ENCODE results near the gene IFNA6.

Gene IFNA6

DNA sequence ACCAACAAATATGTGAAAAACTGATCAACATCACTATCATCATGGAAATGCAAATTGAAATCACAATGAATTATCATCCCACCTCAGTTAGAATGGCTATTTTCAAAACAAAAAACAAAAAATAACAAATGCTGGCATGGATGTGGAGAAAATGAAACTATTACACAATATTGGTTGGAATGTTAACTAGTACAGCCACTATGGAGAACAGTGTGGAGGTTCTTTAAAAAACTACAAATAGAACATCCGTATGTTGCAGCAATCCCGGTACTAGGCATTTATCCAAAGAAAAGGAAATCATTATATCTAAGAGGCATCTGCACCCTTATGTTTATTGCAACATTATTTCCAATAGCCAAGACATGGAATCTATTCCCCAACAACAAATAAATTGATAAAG is 36.5 kb downstream of the IFNA6 start:
- Histone ChIP-seq H3K9ac (ENCODE audit: low read depth, low read length, poor library complexity, severe bottlenecking) (no peak overlapping the region), H3K9me3 (ENCODE audit: insufficient read depth, low read depth, low read length) (no peaks in the 10 kb centered on the region), H3K4me3 (ENCODE audit: low read length, poor library complexity, severe bottlenecking) (no peak overlapping the region), H3K4me1 (ENCODE audit: insufficient read depth, low read length, poor library complexity, severe bottlenecking) (no peaks in the 10 kb centered on the region), H3K4me2 (ENCODE audit: low read depth, low read length, poor library complexity, severe bottlenecking) (no peak overlapping the region), H3K27me3 (ENCODE audit: insufficient read depth, low read length, poor library complexity, severe bottlenecking) (no peaks in the 10 kb centered on the region), H3K36me3 (ENCODE audit: insufficient read depth, low read length) (no peaks in the 10 kb centered on the region), H3F3A (ENCODE audit: low read depth) (no peaks in the 10 kb centered on the region), H3K79me2 (ENCODE audit: insufficient read depth, low read length) (no peaks in the 10 kb centered on the region), H2AFZ (ENCODE audit: low read length) (no peak overlapping the region), H4K20me1 (ENCODE audit: insufficient read depth, low read length, poor library complexity, severe bottlenecking) (no peaks in the 10 kb centered on the region), H3K9me2 (replicated peaks; ENCODE audit: low read depth, low read length) (no peaks in the 10 kb centered on the region)
- TF ChIP-seq, protein P1, sequence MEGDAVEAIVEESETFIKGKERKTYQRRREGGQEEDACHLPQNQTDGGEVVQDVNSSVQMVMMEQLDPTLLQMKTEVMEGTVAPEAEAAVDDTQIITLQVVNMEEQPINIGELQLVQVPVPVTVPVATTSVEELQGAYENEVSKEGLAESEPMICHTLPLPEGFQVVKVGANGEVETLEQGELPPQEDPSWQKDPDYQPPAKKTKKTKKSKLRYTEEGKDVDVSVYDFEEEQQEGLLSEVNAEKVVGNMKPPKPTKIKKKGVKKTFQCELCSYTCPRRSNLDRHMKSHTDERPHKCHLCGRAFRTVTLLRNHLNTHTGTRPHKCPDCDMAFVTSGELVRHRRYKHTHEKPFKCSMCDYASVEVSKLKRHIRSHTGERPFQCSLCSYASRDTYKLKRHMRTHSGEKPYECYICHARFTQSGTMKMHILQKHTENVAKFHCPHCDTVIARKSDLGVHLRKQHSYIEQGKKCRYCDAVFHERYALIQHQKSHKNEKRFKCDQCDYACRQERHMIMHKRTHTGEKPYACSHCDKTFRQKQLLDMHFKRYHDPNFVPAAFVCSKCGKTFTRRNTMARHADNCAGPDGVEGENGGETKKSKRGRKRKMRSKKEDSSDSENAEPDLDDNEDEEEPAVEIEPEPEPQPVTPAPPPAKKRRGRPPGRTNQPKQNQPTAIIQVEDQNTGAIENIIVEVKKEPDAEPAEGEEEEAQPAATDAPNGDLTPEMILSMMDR (conservative IDR thresholded peaks at IDR 0.05; ENCODE audit: low read length): no peak
- no peak for TF ChIP-seq EZH2phosphoT487 (IDR thresholded peaks at IDR 0.05; ENCODE audit: borderline replicate concordance)

DNA sequence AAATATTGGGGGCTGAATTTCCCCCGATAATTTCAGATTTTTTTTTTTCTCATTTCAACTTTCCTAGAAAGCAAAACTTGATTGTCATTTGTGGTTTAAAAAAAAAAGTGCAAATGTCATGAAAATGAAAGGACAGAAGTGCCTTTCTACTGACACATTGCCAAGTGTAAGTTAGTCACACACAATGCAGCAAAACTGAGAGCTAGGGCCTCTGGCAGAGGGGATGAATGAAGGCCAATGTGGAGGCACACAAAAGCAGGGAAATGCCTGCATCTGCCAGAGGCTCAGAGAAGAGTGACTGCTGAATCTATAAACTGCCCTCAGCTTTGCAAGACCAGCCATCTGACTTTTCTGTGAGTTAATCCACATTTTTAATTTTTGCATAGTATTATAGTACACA is 38.8 kb downstream of the IFNA6 start:
- H3F3A ChIP-seq (ENCODE audit: low read depth): no peaks in the 10 kb centered on the region
- H3K79me2 ChIP-seq (ENCODE audit: insufficient read depth, low read length): no peaks in the 10 kb centered on the region
- no peaks in the 10 kb centered on the region for H3K9me3 ChIP-seq (ENCODE audit: insufficient read depth, low read depth, low read length)
- H3K9ac ChIP-seq (ENCODE audit: low read depth, low read length, poor library complexity, severe bottlenecking): no peak overlapping the region
- no peak overlapping the region for H2AFZ ChIP-seq (ENCODE audit: low read length)
- H3K27me3 ChIP-seq (ENCODE audit: insufficient read depth, low read length, poor library complexity, severe bottlenecking): no peaks in the 10 kb centered on the region
- no peaks in the 10 kb centered on the region for H3K9me2 ChIP-seq (replicated peaks; ENCODE audit: low read depth, low read length)
- H3K4me1 ChIP-seq (ENCODE audit: insufficient read depth, low read length, poor library complexity, severe bottlenecking): no peaks in the 10 kb centered on the region
- no peak overlapping the region for H3K4me2 ChIP-seq (ENCODE audit: low read depth, low read length, poor library complexity, severe bottlenecking)
- no peaks in the 10 kb centered on the region for H3K36me3 ChIP-seq (ENCODE audit: insufficient read depth, low read length)
- H3K4me3 ChIP-seq (ENCODE audit: low read length, poor library complexity, severe bottlenecking): no peak overlapping the region
- H4K20me1 ChIP-seq (ENCODE audit: insufficient read depth, low read length, poor library complexity, severe bottlenecking): no peaks in the 10 kb centered on the region
- TF ChIP-seq, protein P1 (conservative IDR thresholded peaks at IDR 0.05; ENCODE audit: low read length): no peak
- no peak for TF ChIP-seq EZH2phosphoT487 (IDR thresholded peaks at IDR 0.05; ENCODE audit: borderline replicate concordance)

GRCh38 chr9:21305213-21305612 is 45.5 kb downstream of the IFNA6 start, which contains the start of gene IFNA5:
IFNA5 (minus strand) TSS chr9:21305313; CDS start chr9:21305256, 57 bp downstream.
- no peaks in the 10 kb centered on the region for H3K79me2 ChIP-seq (ENCODE audit: insufficient read depth, low read length)
- H3K4me1 ChIP-seq (ENCODE audit: insufficient read depth, low read length, poor library complexity, severe bottlenecking): no peaks in the 10 kb centered on the region
- H3K9ac ChIP-seq (ENCODE audit: low read depth, low read length, poor library complexity, severe bottlenecking): no peak within 1 kb of the TSS
- no peaks in the 10 kb centered on the region for H3K9me3 ChIP-seq (ENCODE audit: insufficient read depth, low read depth, low read length)
- H3K36me3 ChIP-seq (ENCODE audit: insufficient read depth, low read length): no peaks in the 10 kb centered on the region
- H2AFZ ChIP-seq (ENCODE audit: low read length): no peak within 1 kb of the TSS
- H3K9me2 ChIP-seq (replicated peaks; ENCODE audit: low read depth, low read length): no peaks in the 10 kb centered on the region
- no peaks in the 10 kb centered on the region for H3K27me3 ChIP-seq (ENCODE audit: insufficient read depth, low read length, poor library complexity, severe bottlenecking)
- H3F3A ChIP-seq (ENCODE audit: low read depth): no peaks in the 10 kb centered on the region
- no peak for TF ChIP-seq EZH2phosphoT487 (IDR thresholded peaks at IDR 0.05; ENCODE audit: borderline replicate concordance)
- TF ChIP-seq, protein P1 (conservative IDR thresholded peaks at IDR 0.05; ENCODE audit: low read length): no peak
- no peaks in the 10 kb centered on the region for H4K20me1 ChIP-seq (ENCODE audit: insufficient read depth, low read length, poor library complexity, severe bottlenecking)
- H3K4me3 ChIP-seq (ENCODE audit: low read length, poor library complexity, severe bottlenecking): no peak within 1 kb of the TSS
- no peak within 1 kb of the TSS for H3K4me2 ChIP-seq (ENCODE audit: low read depth, low read length, poor library complexity, severe bottlenecking)
